A673 (cell line): ENCODE data around the gene VEGFC. TPM values are rescaled to one million over a fixed set of nuclear protein-coding genes. Genes with fewer than 3 reads are reported as not detected.

ENCODE experiments used
- BruUV-seq: library from RNA; stranded (reverse); fragments of 400-500 nt; replicated peaks from 2 replicates; lab custom pipeline; 2021; lab: Mats Ljungman, UMichigan
- CTCF ChIA-PET: fragments of 300-600 bp; sonication (Branson Sonifier 250); formaldehyde crosslinking; loops from one replicate; lab custom pipeline; 2022; ENCODE audit warnings: antibody characterized with exemption; lab: Charles Lee
- POLR2A ChIA-PET: fragments of 300-600 bp; sonication (Branson Sonifier 250); formaldehyde crosslinking; loops from one replicate; lab custom pipeline; 2022; ENCODE audit warnings: antibody characterized with exemption; ENCODE audit not compliant: low non-redundant PET; lab: Charles Lee
- DNase-seq: peaks from one replicate; pipeline ENCODE4 v3.0.0-alpha.2; 2015; ENCODE audit warnings: low spot score
- H3K27ac ChIP-seq: fragments of 200-600 bp; sonication (generic); 2 replicates; pipeline ENCODE4 v1.5.1; 2016; ENCODE audit warnings: mixed run types, low read depth, mild to moderate bottlenecking, mixed read lengths, antibody characterized with exemption, low read length; ENCODE audit not compliant: poor library complexity, severe bottlenecking
- H3K27me3 ChIP-seq: fragments of 200-600 bp; sonication (generic); replicated peaks from 2 replicates; pipeline ENCODE4 v1.6.1; 2017; ENCODE audit warnings: mixed run types, low read depth, mild to moderate bottlenecking, mixed read lengths, antibody characterized with exemption, low read length; ENCODE audit not compliant: insufficient read depth, poor library complexity
- H3K36me3 ChIP-seq: fragments of 200-600 bp; sonication (generic); 2 replicates; pipeline ENCODE4 v1.6.1; 2016; ENCODE audit warnings: mixed run types, mild to moderate bottlenecking, mixed read lengths, antibody characterized with exemption, low read length; ENCODE audit not compliant: insufficient read depth, poor library complexity, severe bottlenecking
- H3K4me1 ChIP-seq: fragments of 200-600 bp; sonication (generic); 2 replicates; pipeline ENCODE4 v1.6.1; 2017; ENCODE audit warnings: mixed run types, mild to moderate bottlenecking, mixed read lengths, antibody characterized with exemption, low read length; ENCODE audit not compliant: insufficient read depth, poor library complexity, severe bottlenecking
- H3K4me3 ChIP-seq: fragments of 200-600 bp; sonication (generic); 2 replicates; pipeline ENCODE4 v1.5.1; 2016; ENCODE audit warnings: low read depth, mixed run types, mild to moderate bottlenecking, mixed read lengths, low read length; ENCODE audit not compliant: poor library complexity, severe bottlenecking
- H3K9me3 ChIP-seq: fragments of 200-600 bp; sonication (generic); 2 replicates; pipeline ENCODE4 v1.6.1; 2016; ENCODE audit warnings: mixed run types, low read depth, mild to moderate bottlenecking, mixed read lengths, antibody characterized with exemption, low read length; ENCODE audit not compliant: poor library complexity, severe bottlenecking
- EZH2 ChIP-seq: fragments of 200-600 bp; sonication (generic); IDR thresholded peaks from 2 replicates; pipeline ENCODE4 v1.6.1; 2017; ENCODE audit warnings: borderline replicate concordance, low read depth, mild to moderate bottlenecking, mixed read lengths, antibody characterized with exemption, low read length; ENCODE audit not compliant: poor library complexity, severe bottlenecking
- intact Hi-C: fragments of 100-400 bp; cut with micrococcal nuclease; formaldehyde crosslinking; loops from one replicate; pipeline ENCODE4 v1.10.0; 2022; ENCODE audit not compliant: unreplicated experiment
- total RNA-seq: library from RNA; stranded (reverse); gene quantifications from 2 replicates; pipeline ENCODE4 v1.2.3, GENCODE V29; 2021
- TF ChIP-seq, protein P1 (sequence below): fragments of 300-800, 200-600 bp; sonication (generic); conservative IDR thresholded peaks from 2 replicates; pipeline ENCODE4 v1.5.1; 2017; ENCODE audit warnings: low read depth, mild to moderate bottlenecking, antibody characterized with exemption, low read length, moderate library complexity, mixed read lengths

VEGFC gene
- total RNA-seq, 1 experiment from 2014 or later, result not detected

GRCh38 chr4:176800891-176801534, 8.3 kb upstream of the VEGFC start:
- Histone ChIP-seq H3K4me1 (no peaks in the 10 kb centered on the region), H3K27me3 (peaks cover 46% of the 10 kb centered on the region), H3K4me3 (no peak overlapping the region), H3K27ac (no peak overlapping the region), H3K36me3 (no peaks in the 10 kb centered on the region), H3K9me3 (no peaks in the 10 kb centered on the region)
- DNase-seq, result no peak
- BruUV-seq, result no TSS peak
- TF ChIP-seq, protein P1, sequence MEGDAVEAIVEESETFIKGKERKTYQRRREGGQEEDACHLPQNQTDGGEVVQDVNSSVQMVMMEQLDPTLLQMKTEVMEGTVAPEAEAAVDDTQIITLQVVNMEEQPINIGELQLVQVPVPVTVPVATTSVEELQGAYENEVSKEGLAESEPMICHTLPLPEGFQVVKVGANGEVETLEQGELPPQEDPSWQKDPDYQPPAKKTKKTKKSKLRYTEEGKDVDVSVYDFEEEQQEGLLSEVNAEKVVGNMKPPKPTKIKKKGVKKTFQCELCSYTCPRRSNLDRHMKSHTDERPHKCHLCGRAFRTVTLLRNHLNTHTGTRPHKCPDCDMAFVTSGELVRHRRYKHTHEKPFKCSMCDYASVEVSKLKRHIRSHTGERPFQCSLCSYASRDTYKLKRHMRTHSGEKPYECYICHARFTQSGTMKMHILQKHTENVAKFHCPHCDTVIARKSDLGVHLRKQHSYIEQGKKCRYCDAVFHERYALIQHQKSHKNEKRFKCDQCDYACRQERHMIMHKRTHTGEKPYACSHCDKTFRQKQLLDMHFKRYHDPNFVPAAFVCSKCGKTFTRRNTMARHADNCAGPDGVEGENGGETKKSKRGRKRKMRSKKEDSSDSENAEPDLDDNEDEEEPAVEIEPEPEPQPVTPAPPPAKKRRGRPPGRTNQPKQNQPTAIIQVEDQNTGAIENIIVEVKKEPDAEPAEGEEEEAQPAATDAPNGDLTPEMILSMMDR, result no peak
- no peak for TF ChIP-seq EZH2
- CTCF ChIA-PET, result no interaction called here
- intact Hi-C loops, result no loop called here
- POLR2A ChIA-PET, result no interaction called here

DNA sequence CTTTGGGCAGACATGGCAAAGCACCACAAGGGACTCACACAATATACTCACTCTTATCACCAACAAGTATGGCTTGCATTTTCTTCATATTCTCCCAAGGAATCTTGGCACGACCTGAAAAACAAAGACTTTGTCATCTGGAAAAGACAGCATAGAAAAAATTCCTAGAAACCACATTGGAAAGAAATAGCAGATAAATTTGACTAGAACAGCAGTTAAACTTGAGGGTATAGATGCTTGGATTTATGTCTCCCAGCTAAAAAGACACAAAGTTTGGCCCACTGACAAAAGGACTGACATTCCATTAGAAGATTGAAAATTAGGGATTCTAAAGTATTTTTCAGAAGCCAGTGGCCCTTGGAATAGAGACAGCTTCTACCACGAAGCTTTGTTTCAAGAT, 6.9 kb upstream of the VEGFC start:
- H3K4me3 ChIP-seq, result no peak overlapping the region
- no peaks in the 10 kb centered on the region for H3K9me3 ChIP-seq
- POLR2A ChIA-PET, result no interaction called here
- CTCF ChIA-PET, result no interaction called here
- H3K27ac ChIP-seq, result no peak overlapping the region
- intact Hi-C loops, result no loop called here
- no peaks in the 10 kb centered on the region for H3K4me1 ChIP-seq
- no peak for TF ChIP-seq EZH2
- TF ChIP-seq, protein P1, result no peak
- peaks cover 50% of the 10 kb centered on the region for H3K27me3 ChIP-seq
- no peak for DNase-seq
- no peaks in the 10 kb centered on the region for H3K36me3 ChIP-seq
- BruUV-seq, result no TSS peak

GRCh38 chr4:176798540-176798939, 5.8 kb upstream of the VEGFC start:
- Histone ChIP-seq H3K27ac (no peak overlapping the region), H3K4me3 (no peak overlapping the region), H3K36me3 (no peaks in the 10 kb centered on the region), H3K4me1 (no peaks in the 10 kb centered on the region), H3K27me3 (peaks cover 57% of the 10 kb centered on the region), H3K9me3 (no peaks in the 10 kb centered on the region)
- CTCF ChIA-PET, result interaction anchor here (1.7 kb wide), 1 partner anchor 249 kb away, joined by 4 read pairs; no protein-coding TSS in a partner anchor
- DNase-seq, result no peak
- intact Hi-C loops, result no loop called here
- no peak for TF ChIP-seq EZH2
- TF ChIP-seq, protein P1, result no peak
- no TSS peak for BruUV-seq
- POLR2A ChIA-PET, result no interaction called here
